Neural progenitor cell (in vitro differentiated cells): Measurements from ENCODE around the gene WNT3A.

ENCODE experiments used
- CTCF ChIP-seq: fragments of 200-600 bp; sonication (generic); IDR thresholded peaks from 2 replicates; pipeline ENCODE4 v1.5.1; 2017; ENCODE audit warnings: antibody characterized with exemption, mild to moderate bottlenecking
- EZH2 ChIP-seq: fragments of 200-600 bp; sonication (generic); IDR thresholded peaks from 2 replicates; pipeline ENCODE4 v1.6.1; 2017; ENCODE audit warnings: antibody characterized with exemption, mild to moderate bottlenecking, moderate library complexity
- EZH2phosphoT487 ChIP-seq: fragments of 200-600 bp; sonication (generic); IDR thresholded peaks from 2 replicates; pipeline ENCODE4 v1.6.1; 2017; ENCODE audit warnings: antibody characterized with exemption

GRCh38 chr1:227959325-227959860 lies 47.4 kb upstream of the WNT3A start:
- TF ChIP-seq CTCF = no peak
- TF ChIP-seq EZH2phosphoT487 = no peak
- no peak for TF ChIP-seq EZH2
